Left lung (tissue), 10 donors: Measurements from ENCODE around the gene ERC2. TPM values are rescaled to one million over a fixed set of nuclear protein-coding genes. Genes with fewer than 3 reads are reported as not detected.

ENCODE experiments used
- ATAC-seq: fragments of 200-7000 bp; cut with Tn5 transposase; one replicate; pipeline ENCODE4 v1.9.1; 2020; ENCODE audit warnings: moderate library complexity
- DNase-seq, 4 donors: peaks; one replicate each; pipeline ENCODE4 v3.0.0-alpha.2; 2013 to 2020
- H3K27ac ChIP-seq, 2 donors: fragments of 200-600 bp; sonication (generic) in 1 of 2; one replicate each; pipeline versions ENCODE4 v1.5.0 to v1.8.0; 2020 to 2021
- H3K27me3 ChIP-seq, 2 donors: fragments of 200-600 bp; sonication (generic) in 1 of 2; one replicate each; pipeline versions ENCODE4 v1.5.0 to v1.8.0; 2020 to 2021
- H3K36me3 ChIP-seq, 2 donors: fragments of 200-600 bp; sonication (generic) in 1 of 2; one replicate each; pipeline versions ENCODE4 v1.5.0 to v1.8.0; 2020 to 2021
- H3K4me1 ChIP-seq, 2 donors: fragments of 200-600 bp; one replicate each; pipeline ENCODE4 v1.8.0; 2021
- H3K4me3 ChIP-seq, 2 donors: fragments of 200-600 bp; sonication (generic) in 1 of 2; one replicate each; pipeline versions ENCODE4 v1.5.0 to v1.8.0; 2020 to 2021; ENCODE audit warnings: mild to moderate bottlenecking in 1 of 2
- H3K9me3 ChIP-seq, 2 donors: fragments of 200-600 bp; sonication (generic) in 1 of 2; one replicate each; pipeline versions ENCODE4 v1.5.0 to v1.8.0; 2020 to 2021
- intact Hi-C, 2 donors: fragments of 100-400 bp; cut with DNase I; formaldehyde crosslinking; loops; one replicate each; pipeline versions ENCODE4 v1.11.2 to v1.14.2; 2022
- polyA plus RNA-seq, 6 donors: library from polyadenylated mRNA; unstranded; fragments of 120-200 nt; gene quantifications; one replicate each; pipeline ENCODE4 v1.2.1, GENCODE V29; 2013; ENCODE audit not compliant: insufficient read length in 6 of 6
- total RNA-seq, 2 donors: library from RNA; stranded (reverse); fragmentation: NEBNext Ultra II Directional; extraction: Animal tissue kit (Norgen Biotek cat#: 25700); gene quantifications; one replicate each; pipeline ENCODE4 v1.2.1, GENCODE V29; 2021
- TF ChIP-seq, protein P1 (sequence below), 2 donors: fragments of 200-600 bp; sonication (generic) in 1 of 2; IDR thresholded peaks; one replicate each; pipeline versions ENCODE4 v1.5.0 to v1.8.0; 2021; ENCODE audit warnings: antibody characterized with exemption in 2 of 2
- donor health status: DM: no; HTN: yes; CAD: no.
- donor health status: DM: no; HTN: no; CAD: no.

Gene ERC2
- total and polyA plus RNA-seq, 8 donors: 1.6 to 3.3 (median 2.1) TPM

GRCh38 chr3:55647063-55647462, 821.2 kb downstream of the ERC2 start:
- DNase-seq: peak in 1 of 4 donors; percentile 13
- peaks cover 0 to 10% of the 10 kb centered on the region in 2 donors for H3K27me3 ChIP-seq
- H3K9me3 ChIP-seq: no peaks in the 10 kb centered on the region
- H3K4me3 ChIP-seq: no peak overlapping the region
- ATAC-seq: no peak
- intact Hi-C loops: no loop called here
- H3K4me1 ChIP-seq: no peaks in the 10 kb centered on the region
- TF ChIP-seq, protein P1, sequence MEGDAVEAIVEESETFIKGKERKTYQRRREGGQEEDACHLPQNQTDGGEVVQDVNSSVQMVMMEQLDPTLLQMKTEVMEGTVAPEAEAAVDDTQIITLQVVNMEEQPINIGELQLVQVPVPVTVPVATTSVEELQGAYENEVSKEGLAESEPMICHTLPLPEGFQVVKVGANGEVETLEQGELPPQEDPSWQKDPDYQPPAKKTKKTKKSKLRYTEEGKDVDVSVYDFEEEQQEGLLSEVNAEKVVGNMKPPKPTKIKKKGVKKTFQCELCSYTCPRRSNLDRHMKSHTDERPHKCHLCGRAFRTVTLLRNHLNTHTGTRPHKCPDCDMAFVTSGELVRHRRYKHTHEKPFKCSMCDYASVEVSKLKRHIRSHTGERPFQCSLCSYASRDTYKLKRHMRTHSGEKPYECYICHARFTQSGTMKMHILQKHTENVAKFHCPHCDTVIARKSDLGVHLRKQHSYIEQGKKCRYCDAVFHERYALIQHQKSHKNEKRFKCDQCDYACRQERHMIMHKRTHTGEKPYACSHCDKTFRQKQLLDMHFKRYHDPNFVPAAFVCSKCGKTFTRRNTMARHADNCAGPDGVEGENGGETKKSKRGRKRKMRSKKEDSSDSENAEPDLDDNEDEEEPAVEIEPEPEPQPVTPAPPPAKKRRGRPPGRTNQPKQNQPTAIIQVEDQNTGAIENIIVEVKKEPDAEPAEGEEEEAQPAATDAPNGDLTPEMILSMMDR (IDR thresholded peaks at IDR 0.05): no peak
- no peaks in the 10 kb centered on the region for H3K36me3 ChIP-seq
- H3K27ac ChIP-seq: no peak overlapping the region

- no peak overlapping the region for H3K27ac ChIP-seq
- H3K36me3 ChIP-seq: no peaks in the 10 kb centered on the region
- no peaks in the 10 kb centered on the region for H3K9me3 ChIP-seq
- intact Hi-C loops: no loop called here
- H3K4me1 ChIP-seq: no peaks in the 10 kb centered on the region
- H3K27me3 ChIP-seq: peaks cover 0 to 10% of the 10 kb centered on the region in 2 donors
- H3K4me3 ChIP-seq: no peak overlapping the region
- TF ChIP-seq, protein P1 (IDR thresholded peaks at IDR 0.05): no peak
- DNase-seq (no peak), ATAC-seq (no peak)
Measured at GRCh38 chr3:55646121-55646520, 822.1 kb downstream of the ERC2 start.

DNA sequence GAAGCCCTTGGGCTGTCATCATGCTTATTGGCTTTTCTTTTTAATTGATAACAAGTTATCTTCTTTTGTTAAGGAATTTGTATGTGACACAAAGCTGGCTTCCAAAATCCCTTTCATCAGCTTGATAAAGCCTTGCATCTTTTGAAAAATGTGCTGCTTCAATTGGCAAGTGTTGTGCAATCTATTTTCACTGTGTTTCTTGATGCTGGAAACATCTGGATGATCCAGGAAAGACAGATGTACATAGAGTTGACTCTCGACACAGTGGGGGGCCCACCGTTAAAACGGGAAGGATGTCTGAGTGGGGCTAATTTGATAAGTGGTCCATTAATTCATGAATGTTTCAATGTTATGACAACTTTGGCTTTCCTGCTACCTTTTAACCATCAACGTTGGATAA, 822.8 kb downstream of the ERC2 start:
- DNase-seq (no peak), ATAC-seq (no peak)
- TF ChIP-seq, protein P1 (IDR thresholded peaks at IDR 0.05): no peak
- Histone ChIP-seq H3K4me1 (no peaks in the 10 kb centered on the region), H3K9me3 (no peaks in the 10 kb centered on the region), H3K4me3 (no peak overlapping the region), H3K36me3 (no peaks in the 10 kb centered on the region), H3K27me3 (peaks cover 0 to 10% of the 10 kb centered on the region in 2 donors), H3K27ac (no peak overlapping the region)
- intact Hi-C loops: no loop called here

- intact Hi-C loops: no loop called here
- TF ChIP-seq, protein P1 (IDR thresholded peaks at IDR 0.05): no peak
- DNase-seq: no peak
- no peaks in the 10 kb centered on the region for H3K9me3 ChIP-seq
- H3K4me3 ChIP-seq: no peak overlapping the region
- H3K4me1 ChIP-seq: no peaks in the 10 kb centered on the region
- no peak overlapping the region for H3K27ac ChIP-seq
- H3K27me3 ChIP-seq: peaks cover 0 to 12% of the 10 kb centered on the region in 2 donors
- ATAC-seq: no peak
- no peaks in the 10 kb centered on the region for H3K36me3 ChIP-seq
Measured at GRCh38 chr3:55643283-55643682, 825.0 kb downstream of the ERC2 start.

DNA sequence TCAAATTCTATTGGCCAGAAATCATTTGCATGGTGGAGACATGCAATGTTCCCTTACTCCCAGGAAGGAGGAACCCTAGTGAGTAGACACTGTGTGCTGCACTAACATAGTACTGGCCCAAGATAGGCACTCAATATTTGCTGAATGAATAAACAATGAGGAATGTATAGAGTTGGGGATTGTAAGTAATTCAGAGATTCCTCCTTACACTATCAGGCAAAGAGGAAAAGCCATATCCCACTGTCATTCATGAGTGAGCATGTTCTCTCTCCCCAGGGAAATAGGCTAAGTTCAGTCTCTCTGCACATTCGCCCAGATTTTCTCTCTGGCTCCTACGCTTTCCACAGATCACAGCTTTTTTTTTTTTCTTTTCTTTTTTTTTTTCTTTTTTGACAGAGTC, 826.3 kb downstream of the ERC2 start:
- no peak overlapping the region for H3K27ac ChIP-seq
- no peak overlapping the region for H3K4me3 ChIP-seq
- no peak for DNase-seq
- TF ChIP-seq, protein P1 (IDR thresholded peaks at IDR 0.05): no peak
- peaks cover 0 to 8% of the 10 kb centered on the region in 2 donors for H3K27me3 ChIP-seq
- no peaks in the 10 kb centered on the region for H3K9me3 ChIP-seq
- no peak for ATAC-seq
- H3K36me3 ChIP-seq: no peaks in the 10 kb centered on the region
- intact Hi-C loops: no loop called here
- no peaks in the 10 kb centered on the region for H3K4me1 ChIP-seq
